K562 (cell line): Measurements from ENCODE around the gene HAPLN3. TPM values are rescaled to one million over a fixed set of nuclear protein-coding genes. Genes with fewer than 3 reads are reported as not detected.
"Not testable (repeated sequence)": the region's sequence is repeated elsewhere in the genome, so short reads cannot be mapped to it uniquely, and the experiment has no call there.

Source experiments
- ATAC-seq: fragments of 200-7000 bp; cut with Tn5 transposase; 3 replicates; pipeline ENCODE4 v1.9.1; 2020; ENCODE audit warnings: moderate library complexity
- BruUV-seq: library from RNA; stranded (reverse); fragments of 400-500 nt; replicated peaks from 2 replicates; lab custom pipeline; 2021; lab: Mats Ljungman, UMichigan
- CTCF ChIA-PET: fragments of 300-600 bp; formaldehyde crosslinking; extraction: SDS; loops from one replicate; lab custom pipeline; 2021; ENCODE audit warnings: low intra/inter-chr PET ratio; lab: Yijun Ruan, JAX
- POLR2A ChIA-PET: fragments of 300-600, 350-650 bp; sonication (Branson Sonifier 250); formaldehyde crosslinking; extraction: SDS; loops from one replicate; lab custom pipeline; 2021; ENCODE audit warnings: antibody characterized with exemption, inconsistent platforms; lab: Yijun Ruan, JAX
- DNase-seq, 4 experiments: peaks; one replicate each; pipeline versions ENCODE4 v3.0.0 to v3.0.0-alpha.2; 2011 to 2018; ENCODE audit warnings: low spot score in 3 of 4, mixed read lengths in 3 of 4; ENCODE audit errors: extremely low read depth in 1 of 4
- FAIRE-seq: peaks from 2 replicates; lab custom pipeline; 2011; peaks lifted over from hg19 to GRCh38; lab: Jason Lieb, UNC
- H2AFZ ChIP-seq: 2 replicates; pipeline ENCODE4 v1.6.0; 2011; ENCODE audit warnings: low read depth, low read length, control low read depth, inconsistent platforms
- H3K27ac ChIP-seq: fragments of 200-600 bp; 3 replicates; pipeline ENCODE4 v1.8.0; 2011; ENCODE audit warnings: low read depth, mild to moderate bottlenecking, control low read depth, inconsistent platforms, low read length, moderate library complexity, mixed read lengths; ENCODE audit errors: extremely low read depth
- H3K27me3 ChIP-seq, 2 experiments: fragments of 300-600 bp in 1 of 2; 2 replicates in 1 of 2; 3 replicates in 1 of 2; pipeline versions ENCODE4 v1.6.0 to v1.8.0; 2011; ENCODE audit warnings: inconsistent platforms in 2 of 2, low read length in 2 of 2, mild to moderate bottlenecking in 1 of 2, mixed read lengths in 1 of 2, moderate library complexity in 1 of 2; ENCODE audit not compliant: control insufficient read depth in 2 of 2, insufficient read depth in 2 of 2
- H3K36me3 ChIP-seq: fragments of 300-600 bp; 3 replicates; pipeline ENCODE4 v1.8.0; 2011; ENCODE audit warnings: mild to moderate bottlenecking, low read length, inconsistent platforms; ENCODE audit not compliant: control insufficient read depth, insufficient read depth
- H3K4me1 ChIP-seq, 2 experiments: fragments of 200-600 bp in 1 of 2; replicated peaks in 1 of 2; 2 replicates in 1 of 2; 3 replicates in 1 of 2; pipeline versions ENCODE4 v1.5.1 to v1.8.0; 2011; ENCODE audit warnings: inconsistent platforms in 2 of 2, low read length in 2 of 2, mild to moderate bottlenecking in 1 of 2, mixed read lengths in 1 of 2, moderate library complexity in 1 of 2; ENCODE audit not compliant: control insufficient read depth in 2 of 2, insufficient read depth in 2 of 2
- H3K4me2 ChIP-seq: 2 replicates; pipeline ENCODE4 v1.6.1; 2011; ENCODE audit warnings: low read length, control low read depth, inconsistent platforms, mixed read lengths; ENCODE audit not compliant: insufficient read depth
- H3K4me3 ChIP-seq: fragments of 200-600 bp; sonication (generic), shearing (Covaris generic); 2 replicates; pipeline ENCODE4 v1.5.1; 2016; ENCODE audit warnings: control low read depth, inconsistent platforms
- H3K79me2 ChIP-seq: fragments of 200-600 bp; 3 replicates; pipeline ENCODE4 v1.8.0; 2011; ENCODE audit warnings: low read length, inconsistent platforms; ENCODE audit not compliant: control insufficient read depth, insufficient read depth
- H3K9ac ChIP-seq, 2 experiments: 2 replicates each; pipeline versions ENCODE4 v1.6.0 to v1.6.1; 2011; ENCODE audit warnings: low read depth in 2 of 2, low read length in 2 of 2, control low read depth in 1 of 2, inconsistent platforms in 1 of 2, mild to moderate bottlenecking in 1 of 2, mixed read lengths in 1 of 2; ENCODE audit not compliant: insufficient read depth in 1 of 2
- H3K9me1 ChIP-seq: one replicate; pipeline ENCODE4 v1.6.0; 2011; ENCODE audit warnings: inconsistent platforms, mild to moderate bottlenecking, low read length, moderate library complexity; ENCODE audit not compliant: control insufficient read depth, insufficient read depth
- H3K9me3 ChIP-seq: replicated peaks from 2 replicates; pipeline ENCODE4 v1.5.1; 2011; ENCODE audit warnings: low read depth, low read length, inconsistent platforms; ENCODE audit not compliant: control insufficient read depth, insufficient read depth
- H4K20me1 ChIP-seq: replicated peaks from 2 replicates; pipeline ENCODE4 v1.6.1; 2011; ENCODE audit warnings: low read length, inconsistent platforms, mixed read lengths; ENCODE audit not compliant: control insufficient read depth, insufficient read depth
- ATF3 ChIP-seq, 2 experiments: fragments of 450-650 bp in 1 of 2; sonication (generic) in 1 of 2; formaldehyde crosslinking in 1 of 2; IDR thresholded peaks in 1 of 2; conservative IDR thresholded peaks in 1 of 2; 2 replicates each; pipeline versions ENCODE4 v1.6.1 to v1.8.1; 2016 to 2023; ENCODE audit warnings: mild to moderate bottlenecking in 2 of 2, moderate library complexity in 2 of 2, inconsistent platforms in 1 of 2, missing genetic modification reagents in 1 of 2
- ATF7 ChIP-seq: fragments of 450-650 bp; IDR thresholded peaks from 2 replicates; pipeline ENCODE4 v1.7.1; 2014; ENCODE audit warnings: mild to moderate bottlenecking, moderate library complexity
- C11orf30 ChIP-seq: fragments of 450-650 bp; IDR thresholded peaks from 2 replicates; pipeline ENCODE4 v1.6.1; 2016; ENCODE audit warnings: low read depth, mild to moderate bottlenecking
- CREB3 ChIP-seq: fragments of 450-650 bp; conservative IDR thresholded peaks from 2 replicates; pipeline ENCODE4 v1.6.1; 2016; ENCODE audit warnings: missing genetic modification characterization, low read depth, mild to moderate bottlenecking, missing compliant biosample characterization, moderate library complexity
- DDX20 ChIP-seq: fragments of 450-650 bp; IDR thresholded peaks from 2 replicates; pipeline ENCODE4 v1.6.1; 2016; ENCODE audit warnings: missing genetic modification characterization, low read depth, mild to moderate bottlenecking, missing compliant biosample characterization, moderate library complexity
- DMBX1 ChIP-seq: fragments of 250-450 bp; sonication (Bioruptor Pico); IDR thresholded peaks from 2 replicates; pipeline ENCODE4 v1.8.0; 2022; ENCODE audit warnings: inconsistent platforms, mild to moderate bottlenecking, moderate library complexity, borderline replicate concordance
- FOSL1 ChIP-seq: fragments of 200-800 bp; sonication (Bioruptor generic); conservative IDR thresholded peaks from 2 replicates; pipeline ENCODE4 v1.6.1; 2016; ENCODE audit warnings: missing genetic modification characterization, missing compliant biosample characterization
- GABPA ChIP-seq: fragments of 200-800 bp; sonication (Bioruptor generic); conservative IDR thresholded peaks from 2 replicates; pipeline ENCODE4 v1.6.1; 2016; ENCODE audit warnings: low read depth, missing genetic modification characterization, missing compliant biosample characterization
- ID3 ChIP-seq, 2 experiments: fragments of 250-450 bp in 1 of 2; fragments of 450-650 bp in 1 of 2; sonication (Bioruptor Pico) in 1 of 2; IDR thresholded peaks; 2 replicates each; pipeline versions ENCODE4 v1.6.1 to v1.8.0; 2016 to 2021; ENCODE audit warnings: mild to moderate bottlenecking in 2 of 2, moderate library complexity in 2 of 2, missing compliant biosample characterization in 1 of 2, missing genetic modification characterization in 1 of 2
- JUND ChIP-seq, 2 experiments: IDR thresholded peaks; 2 replicates in 1 of 2; 3 replicates in 1 of 2; pipeline ENCODE4 v1.6.1; 2011; ENCODE audit warnings: borderline replicate concordance in 2 of 2, low read depth in 2 of 2, low read length in 2 of 2, improper control_type of control experiment in 1 of 2, missing biosample characterization in 1 of 2, missing genetic modification characterization in 1 of 2, missing genetic modification reagents in 1 of 2
- MAFG ChIP-seq: fragments of 450-650 bp; conservative IDR thresholded peaks from 2 replicates; pipeline ENCODE4 v1.6.1; 2016; ENCODE audit warnings: missing genetic modification characterization, missing compliant biosample characterization
- NFE2 ChIP-seq: IDR thresholded peaks from 2 replicates; pipeline ENCODE4 v1.6.1; 2014; ENCODE audit warnings: antibody characterized with exemption, low read depth
- NFIC ChIP-seq: fragments of 450-650 bp; IDR thresholded peaks from 2 replicates; pipeline ENCODE4 v1.6.1; 2017; ENCODE audit warnings: mild to moderate bottlenecking, inconsistent platforms
- PTTG1 ChIP-seq: fragments of 450-650 bp; IDR thresholded peaks from 2 replicates; pipeline ENCODE4 v1.6.1; 2016; ENCODE audit warnings: low read depth, mild to moderate bottlenecking, missing genetic modification characterization, missing compliant biosample characterization
- TCF3 ChIP-seq: sonication (generic); formaldehyde crosslinking; IDR thresholded peaks from 2 replicates; pipeline ENCODE4 v1.4.0; 2020; ENCODE audit warnings: mild to moderate bottlenecking, missing genetic modification reagents
- ZNF316 ChIP-seq: fragments of 450-650 bp; IDR thresholded peaks from 2 replicates; pipeline ENCODE4 v1.6.1; 2016
- WGBS: fragments of 100-300 bp; shearing (Covaris generic); methylation state at CpG from one replicate; pipeline ENCODE4 v1.1.6; 2016; ENCODE audit warnings: low coverage, mixed read lengths; ENCODE audit not compliant: insufficient coverage; ENCODE audit errors: missing lambda C conversion rate; 5-methylcytosine and 5-hydroxymethylcytosine counted together
- in situ Hi-C: fragments of 300-500 bp; cut with MboI; formaldehyde crosslinking; loops from 4 replicates; pipeline ENCODE4 v1.15.0; 2018; ENCODE audit warnings: inconsistent platforms, mixed read lengths
- intact Hi-C: fragments of 100-400 bp; cut with micrococcal nuclease; formaldehyde crosslinking; loops from 2 replicates; pipeline ENCODE4 v1.14.2; 2022
- polyA plus RNA-seq, 8 experiments: library from polyadenylated mRNA; depleted of rRNA in 4 of 8; stranded (reverse) in 5 of 8; unstranded in 3 of 8; fragments of >200 nt; fragmentation: Nextera tagmentation in 2 of 8; fragmentation: Illumina TruSeq in 1 of 8; extraction: Ambion mirVana in 2 of 8; extraction: Trizol in 1 of 8; gene quantifications; 2 replicates each; pipeline versions ENCODE4 v1.2.1 to v1.2.3, GENCODE V29; 2011 to 2014; ENCODE audit warnings: inconsistent platforms in 1 of 8, missing spikeins in 1 of 8
- total RNA-seq, 7 experiments: library from RNA; depleted of rRNA in 6 of 7; stranded (reverse); fragments of >200 nt in 6 of 7; fragmentation: Illumina TruSeq in 2 of 7; extraction: Trizol in 2 of 7; gene quantifications; 2 replicates each; pipeline versions ENCODE4 v1.2.1 to v1.2.3, GENCODE V29; 2011 to 2021; ENCODE audit warnings: low replicate concordance in 1 of 7

Gene HAPLN3
- total and polyA plus RNA-seq, 9 of the 15 experiments (the other 6 are each of a cell fraction or from before 2014, with no cell fraction given) = 0.04 to 2.4 (median 0.65) TPM

GRCh38 chr15:88929358-88930098 lies 34.2 kb upstream of the HAPLN3 start:
- H3K4me3 ChIP-seq; H4K20me1 ChIP-seq; ATAC-seq; CTCF ChIA-PET; H3K9ac ChIP-seq; H3K27me3 ChIP-seq; H3K4me2 ChIP-seq; H3K9me3 ChIP-seq; BruUV-seq; intact Hi-C loops; H3K79me2 ChIP-seq; H3K9me1 ChIP-seq; H3K27ac ChIP-seq; H3K36me3 ChIP-seq; H2AFZ ChIP-seq; DNase-seq; FAIRE-seq; H3K4me1 ChIP-seq; in situ Hi-C loops; TF ChIP-seq ID3 (CRISPR knock-in tag; IDR thresholded peaks at IDR 0.05); ATF3 (CRISPR knock-in tag; conservative IDR thresholded peaks at IDR 0.05): not testable (repeated sequence)
- POLR2A ChIA-PET = interaction anchor here (1.2 kb wide), 1 partner anchor 15 kb away, joined by 3 read pairs; no protein-coding TSS in a partner anchor
- WGBS = 13% methylated on average over 3 of the region's 3 CpGs
- TF ChIP-seq DDX20 (tag) (peak; percentile 42; the same call in 1 of the 2 replicates), GABPA (tag) (0 out of 2 replicates have a peak, but pooled peaks have one; percentile 14), TCF3 (CRISPR knock-in tag) (peak; percentile 28; the same call in 1 of the 2 replicates), JUND (IDR thresholded peaks at IDR 0.05; ENCODE audit: borderline replicate concordance, low read depth, low read length) (peak; percentile 53; the same call in 1 of the 2 replicates), JUND (tag; IDR thresholded peaks at IDR 0.05; ENCODE audit: borderline replicate concordance, low read depth, low read length) (peak; percentile 49; the same call in 1 of the 3 replicates), C11orf30 (peak; percentile 85), ATF7 (peak; percentile 65; the same call in 1 of the 2 replicates), DMBX1 (CRISPR knock-in tag) (peak; percentile 73), NFIC (peak; percentile 70), NFE2 (peak; percentile 49; the same call in 1 of the 2 replicates), CREB3 (peak; percentile 72; the same call in 1 of the 2 replicates), MAFG (tag) (peak; percentile 44; the same call in 1 of the 2 replicates), ZNF316 (peak; percentile 78), FOSL1 (tag) (peak; percentile 63), ID3 (tag; IDR thresholded peaks at IDR 0.05) (peak; percentile 33; the same call in 1 of the 2 replicates), PTTG1 (tag) (0 out of 2 replicates have a peak, but pooled peaks have one; percentile 53), ATF3 (IDR thresholded peaks at IDR 0.05) (peak; percentile 30; the same call in 1 of the 2 replicates)
